OCI-LY7 (cell line): ENCODE data around the gene INHBE. TPM values are rescaled to one million over a fixed set of nuclear protein-coding genes. Genes with fewer than 3 reads are reported as not detected.

Source experiments
- BruUV-seq: library from RNA; stranded (reverse); fragments of 400-500 nt; replicated peaks from 2 replicates; lab custom pipeline; 2021; lab: Mats Ljungman, UMichigan
- CTCF ChIA-PET: fragments of 300-600 bp; sonication (Branson Sonifier 250); formaldehyde crosslinking; loops from one replicate; lab custom pipeline; 2022; ENCODE audit warnings: antibody characterized with exemption; ENCODE audit not compliant: unreplicated experiment; lab: Charles Lee
- POLR2A ChIA-PET: fragments of 300-600 bp; sonication (Branson Sonifier 250); formaldehyde crosslinking; loops from one replicate; lab custom pipeline; 2022; ENCODE audit warnings: antibody characterized with exemption; lab: Charles Lee
- DNase-seq: peaks from one replicate; pipeline ENCODE4 v3.0.0-alpha.2; 2015; ENCODE audit warnings: low spot score
- H2AFZ ChIP-seq: fragments of 200-600 bp; sonication (generic), shearing (Covaris generic); 2 replicates; pipeline ENCODE4 v1.6.1; 2014; ENCODE audit warnings: mild to moderate bottlenecking, antibody characterized with exemption, low read length, moderate library complexity
- H3K27ac ChIP-seq: fragments of 200-600 bp; sonication (generic); 2 replicates; pipeline ENCODE4 v1.5.1; 2014; ENCODE audit warnings: mixed run types, low read depth, mild to moderate bottlenecking, moderate library complexity, low read length, inconsistent platforms; ENCODE audit not compliant: poor library complexity, severe bottlenecking
- H3K36me3 ChIP-seq: fragments of 200-600 bp; sonication (generic); 2 replicates; pipeline ENCODE4 v1.6.1; 2014; ENCODE audit warnings: mild to moderate bottlenecking, antibody characterized with exemption, low read length, moderate library complexity, mixed read lengths; ENCODE audit not compliant: insufficient read depth
- H3K4me1 ChIP-seq: fragments of 200-600 bp; sonication (generic); 2 replicates; pipeline ENCODE4 v1.5.1; 2014; ENCODE audit warnings: mild to moderate bottlenecking, low read length; ENCODE audit not compliant: insufficient read depth, poor library complexity, severe bottlenecking
- H3K4me2 ChIP-seq: fragments of 200-600 bp; sonication (generic); 2 replicates; pipeline ENCODE4 v1.6.1; 2014; ENCODE audit warnings: mild to moderate bottlenecking, low read length
- H3K4me3 ChIP-seq: fragments of 200-600 bp; sonication (generic); 2 replicates; pipeline ENCODE4 v1.5.1; 2014; ENCODE audit warnings: mild to moderate bottlenecking, low read depth, low read length; ENCODE audit not compliant: poor library complexity, severe bottlenecking
- H3K79me2 ChIP-seq: fragments of 200-600 bp; sonication (generic); 2 replicates; pipeline ENCODE4 v1.6.1; 2016; ENCODE audit warnings: low read depth, mild to moderate bottlenecking, low read length, moderate library complexity, mixed read lengths; ENCODE audit not compliant: insufficient read depth
- H3K9me2 ChIP-seq: fragments of 200-600 bp; sonication (generic); 2 replicates; pipeline ENCODE4 v1.6.1; 2016; ENCODE audit warnings: mild to moderate bottlenecking, low read length, mixed read lengths; ENCODE audit not compliant: insufficient read depth
- H3K9me3 ChIP-seq: fragments of 200-600 bp; sonication (generic); 2 replicates; pipeline ENCODE4 v1.6.1; 2014; ENCODE audit warnings: mild to moderate bottlenecking, mixed run types, low read length, mixed read lengths
- H4K20me1 ChIP-seq: fragments of 200-600 bp; sonication (generic); 2 replicates; pipeline ENCODE4 v1.6.1; 2014; ENCODE audit warnings: mild to moderate bottlenecking, antibody characterized with exemption, low read length, moderate library complexity, mixed read lengths; ENCODE audit not compliant: insufficient read depth
- EZH2phosphoT487 ChIP-seq: fragments of 200-600 bp; sonication (generic); IDR thresholded peaks from 2 replicates; pipeline ENCODE4 v1.6.1; 2018; ENCODE audit warnings: low read depth, borderline replicate concordance, mild to moderate bottlenecking, mixed run types, antibody characterized with exemption, low read length, moderate library complexity, mixed read lengths
- intact Hi-C: fragments of 100-400 bp; cut with micrococcal nuclease; formaldehyde crosslinking; loops from one replicate; pipeline ENCODE4 v1.10.0; 2022; ENCODE audit not compliant: unreplicated experiment
- total RNA-seq, 2 experiments: library from RNA; depleted of rRNA in 1 of 2; stranded (reverse); fragments of >200 nt in 1 of 2; shearing (Covaris generic) in 1 of 2; gene quantifications; 2 replicates each; pipeline ENCODE4 v1.2.3, GENCODE V29; 2014 to 2022
- TF ChIP-seq, protein P1 (sequence below): fragments of 200-600 bp; sonication (generic); conservative IDR thresholded peaks from 2 replicates; pipeline ENCODE4 v1.5.1; 2014; ENCODE audit warnings: mild to moderate bottlenecking, antibody characterized with exemption, low read length, moderate library complexity, mixed read lengths

Gene INHBE
- total RNA-seq, 2 experiments from 2014 or later: 3.2 to 4.0 TPM

DNA sequence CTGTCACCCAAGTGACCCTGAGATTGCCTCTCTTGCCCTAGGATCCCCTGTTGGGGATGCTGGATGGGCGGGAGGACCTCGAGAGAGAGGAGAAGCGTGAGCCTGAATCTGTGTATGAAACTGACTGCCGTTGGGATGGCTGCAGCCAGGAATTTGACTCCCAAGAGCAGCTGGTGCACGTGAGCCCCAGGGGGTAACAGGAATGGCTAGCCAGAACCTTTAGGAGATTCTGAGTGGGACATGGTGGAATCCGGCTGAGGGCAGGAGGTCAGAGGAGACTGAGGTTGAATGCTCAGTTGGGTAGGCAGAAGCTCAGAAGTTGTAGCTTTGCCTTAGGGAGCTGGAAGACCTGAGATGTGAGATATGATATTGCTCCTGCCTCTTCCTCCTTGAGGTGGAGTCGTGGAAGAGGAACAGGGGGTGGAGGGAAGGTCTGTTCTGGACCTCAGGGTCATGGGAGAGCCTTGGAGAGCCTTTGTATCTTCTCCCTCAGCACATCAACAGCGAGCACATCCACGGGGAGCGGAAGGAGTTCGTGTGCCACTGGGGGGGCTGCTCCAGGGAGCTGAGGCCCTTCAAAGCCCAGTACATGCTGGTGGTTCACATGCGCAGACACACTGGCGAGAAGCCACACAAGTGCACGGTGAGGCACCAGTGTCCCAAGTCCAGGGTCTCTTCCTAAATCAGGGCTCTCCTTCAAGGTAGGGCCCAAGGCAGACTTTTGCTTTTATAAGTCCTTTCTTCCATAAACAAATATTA lies 10.8 kb downstream of the INHBE start:
- Histone ChIP-seq H3K79me2 (no peaks in the 10 kb centered on the region), H3K27ac (no peak overlapping the region), H4K20me1 (no peaks in the 10 kb centered on the region), H3K4me1 (peaks cover 10% of the 10 kb centered on the region), H3K9me2 (no peaks in the 10 kb centered on the region), H3K4me2 (no peak overlapping the region), H3K4me3 (no peak overlapping the region), H3K36me3 (peaks cover 24% of the 10 kb centered on the region), H2AFZ (no peak overlapping the region), H3K9me3 (no peaks in the 10 kb centered on the region)
- ChIA-PET POLR2A (interaction anchor here (0.7 to 1.4 kb wide), 3 partner anchors 11 to 1464 kb away, joined by 3 to 9 read pairs (median 3); no protein-coding TSS in a partner anchor), CTCF (no interaction called here)
- TF ChIP-seq EZH2phosphoT487: no peak
- TF ChIP-seq, protein P1, sequence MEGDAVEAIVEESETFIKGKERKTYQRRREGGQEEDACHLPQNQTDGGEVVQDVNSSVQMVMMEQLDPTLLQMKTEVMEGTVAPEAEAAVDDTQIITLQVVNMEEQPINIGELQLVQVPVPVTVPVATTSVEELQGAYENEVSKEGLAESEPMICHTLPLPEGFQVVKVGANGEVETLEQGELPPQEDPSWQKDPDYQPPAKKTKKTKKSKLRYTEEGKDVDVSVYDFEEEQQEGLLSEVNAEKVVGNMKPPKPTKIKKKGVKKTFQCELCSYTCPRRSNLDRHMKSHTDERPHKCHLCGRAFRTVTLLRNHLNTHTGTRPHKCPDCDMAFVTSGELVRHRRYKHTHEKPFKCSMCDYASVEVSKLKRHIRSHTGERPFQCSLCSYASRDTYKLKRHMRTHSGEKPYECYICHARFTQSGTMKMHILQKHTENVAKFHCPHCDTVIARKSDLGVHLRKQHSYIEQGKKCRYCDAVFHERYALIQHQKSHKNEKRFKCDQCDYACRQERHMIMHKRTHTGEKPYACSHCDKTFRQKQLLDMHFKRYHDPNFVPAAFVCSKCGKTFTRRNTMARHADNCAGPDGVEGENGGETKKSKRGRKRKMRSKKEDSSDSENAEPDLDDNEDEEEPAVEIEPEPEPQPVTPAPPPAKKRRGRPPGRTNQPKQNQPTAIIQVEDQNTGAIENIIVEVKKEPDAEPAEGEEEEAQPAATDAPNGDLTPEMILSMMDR: no peak
- BruUV-seq: no TSS peak
- intact Hi-C loops: no loop called here
- DNase-seq: no peak

DNA sequence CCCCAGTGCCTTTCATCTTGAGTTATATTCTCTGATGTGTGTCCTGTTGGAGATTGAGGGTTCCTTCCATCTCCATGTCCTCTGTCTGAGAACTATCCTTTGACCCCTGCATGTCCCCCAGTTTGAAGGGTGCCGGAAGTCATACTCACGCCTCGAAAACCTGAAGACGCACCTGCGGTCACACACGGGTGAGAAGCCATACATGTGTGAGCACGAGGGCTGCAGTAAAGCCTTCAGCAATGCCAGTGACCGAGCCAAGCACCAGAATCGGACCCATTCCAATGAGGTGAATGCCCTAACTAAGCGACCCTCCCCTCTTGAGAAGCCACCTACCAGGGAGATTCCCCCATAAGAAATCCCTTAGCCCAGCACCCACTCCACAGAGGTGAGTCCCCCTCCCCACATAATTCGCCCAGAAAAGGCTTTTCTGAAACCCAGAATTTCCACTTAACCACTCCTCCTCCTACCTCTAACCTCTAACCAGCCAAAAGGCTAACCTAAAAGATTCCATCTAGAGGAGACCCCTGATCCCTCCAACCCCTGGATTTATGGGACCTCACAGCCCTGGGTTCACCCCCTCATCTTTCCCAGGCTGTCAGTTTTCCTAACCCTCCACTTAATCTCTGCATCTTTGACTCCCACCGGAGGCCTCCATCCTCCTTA lies 12.2 kb downstream of the INHBE start:
- no TSS peak for BruUV-seq
- H4K20me1 ChIP-seq: no peaks in the 10 kb centered on the region
- peaks cover 6% of the 10 kb centered on the region for H3K4me1 ChIP-seq
- no peak for DNase-seq
- ChIA-PET POLR2A (no interaction called here), CTCF (no interaction called here)
- H2AFZ ChIP-seq: no peak overlapping the region
- TF ChIP-seq EZH2phosphoT487: no peak
- TF ChIP-seq, protein P1: no peak
- no peaks in the 10 kb centered on the region for H3K9me2 ChIP-seq
- H3K9me3 ChIP-seq: no peaks in the 10 kb centered on the region
- intact Hi-C loops: no loop called here
- H3K36me3 ChIP-seq: peaks cover 37% of the 10 kb centered on the region
- no peaks in the 10 kb centered on the region for H3K79me2 ChIP-seq
- no peak overlapping the region for H3K4me3 ChIP-seq
- no peak overlapping the region for H3K27ac ChIP-seq
- no peak overlapping the region for H3K4me2 ChIP-seq
